ENCODE results near the gene ATXN8OS.

GRCh38 chr13:70088926-70089325 lies 18.7 kb upstream of the ATXN8OS start:
- TF ChIP-seq RARB (CRISPR knock-in tag; IDR thresholded peaks at IDR 0.05) (no peak), PATZ1 (CRISPR knock-in tag; IDR thresholded peaks at IDR 0.05; ENCODE audit: borderline replicate concordance) (no peak), ARNTL (CRISPR knock-in tag; IDR thresholded peaks at IDR 0.05; ENCODE audit: borderline replicate concordance, low read depth) (no peak), ZC3H10 (CRISPR knock-in tag; IDR thresholded peaks at IDR 0.05) (no peak), CREB5 (CRISPR knock-in tag; IDR thresholded peaks at IDR 0.05; ENCODE audit: low read depth) (no peak)
- TF ChIP-seq, protein P1, sequence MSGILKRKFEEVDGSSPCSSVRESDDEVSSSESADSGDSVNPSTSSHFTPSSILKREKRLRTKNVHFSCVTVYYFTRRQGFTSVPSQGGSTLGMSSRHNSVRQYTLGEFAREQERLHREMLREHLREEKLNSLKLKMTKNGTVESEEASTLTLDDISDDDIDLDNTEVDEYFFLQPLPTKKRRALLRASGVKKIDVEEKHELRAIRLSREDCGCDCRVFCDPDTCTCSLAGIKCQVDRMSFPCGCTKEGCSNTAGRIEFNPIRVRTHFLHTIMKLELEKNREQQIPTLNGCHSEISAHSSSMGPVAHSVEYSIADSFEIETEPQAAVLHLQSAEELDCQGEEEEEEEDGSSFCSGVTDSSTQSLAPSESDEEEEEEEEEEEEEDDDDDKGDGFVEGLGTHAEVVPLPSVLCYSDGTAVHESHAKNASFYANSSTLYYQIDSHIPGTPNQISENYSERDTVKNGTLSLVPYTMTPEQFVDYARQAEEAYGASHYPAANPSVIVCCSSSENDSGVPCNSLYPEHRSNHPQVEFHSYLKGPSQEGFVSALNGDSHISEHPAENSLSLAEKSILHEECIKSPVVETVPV (CRISPR knock-in tag; IDR thresholded peaks at IDR 0.05): no peak
